K562 (cell line): ENCODE results near the gene NPR2. TPM values are rescaled to one million over a fixed set of nuclear protein-coding genes. Genes with fewer than 3 reads are reported as not detected.

ENCODE experiments used
- U2AF2 ChIP-seq: fragments of 200-400 bp; formaldehyde crosslinking; optimal IDR thresholded peaks from 2 replicates; pipeline ENCODE3; 2017; ENCODE audit warnings: low read depth, mild to moderate bottlenecking, low read length
- ZKSCAN3 ChIP-seq: fragments of 250-450 bp; sonication (Bioruptor Pico); IDR thresholded peaks from 2 replicates; pipeline ENCODE4 v1.4.0; 2020
- ZNF445 ChIP-seq: fragments of 250-450 bp; sonication (Bioruptor Pico); IDR thresholded peaks from 2 replicates; pipeline ENCODE4 v1.4.0; 2020; ENCODE audit warnings: low read depth, mild to moderate bottlenecking, moderate library complexity
- ZNF695 ChIP-seq: fragments of 450-650 bp; formaldehyde crosslinking; IDR thresholded peaks from 2 replicates; pipeline ENCODE4 v1.4.0; 2020; ENCODE audit warnings: mild to moderate bottlenecking, moderate library complexity
- polyA plus RNA-seq, 8 experiments: library from polyadenylated mRNA; depleted of rRNA in 4 of 8; stranded (reverse) in 5 of 8; unstranded in 3 of 8; fragments of >200 nt; fragmentation: Nextera tagmentation in 2 of 8; fragmentation: Illumina TruSeq in 1 of 8; extraction: Ambion mirVana in 2 of 8; extraction: Trizol in 1 of 8; gene quantifications; 2 replicates each; pipeline versions ENCODE4 v1.2.1 to v1.2.3, GENCODE V29; 2011 to 2014; ENCODE audit warnings: inconsistent platforms in 1 of 8, missing spikeins in 1 of 8
- total RNA-seq, 7 experiments: library from RNA; depleted of rRNA in 6 of 7; stranded (reverse); fragments of >200 nt in 6 of 7; fragmentation: Illumina TruSeq in 2 of 7; extraction: Trizol in 2 of 7; gene quantifications; 2 replicates each; pipeline versions ENCODE4 v1.2.1 to v1.2.3, GENCODE V29; 2011 to 2021; ENCODE audit warnings: low replicate concordance in 1 of 7
- TF ChIP-seq, protein P1 (sequence below): sonication (generic); formaldehyde crosslinking; IDR thresholded peaks from 2 replicates; pipeline ENCODE4 v1.8.0; 2022; ENCODE audit warnings: mild to moderate bottlenecking, missing genetic modification reagents, borderline replicate concordance
- TF ChIP-seq, protein P2 (sequence below): fragments of 200-600 bp; sonication (generic); IDR thresholded peaks from one replicate; pipeline ENCODE4 v1.6.1; 2012; ENCODE audit warnings: mild to moderate bottlenecking, low read depth, low read length, inconsistent platforms
- TF ChIP-seq, protein P3 (sequence below): fragments of 250-450 bp; sonication (Bioruptor Pico); IDR thresholded peaks from 2 replicates; pipeline ENCODE4 v1.8.0; 2022; ENCODE audit warnings: moderate library complexity, mild to moderate bottlenecking, inconsistent platforms
- TF ChIP-seq, protein P4 (sequence below): fragments of 200-800 bp; sonication (Bioruptor generic); IDR thresholded peaks from 2 replicates; pipeline ENCODE4 v1.6.1; 2017; ENCODE audit warnings: missing genetic modification characterization, missing compliant biosample characterization

Gene NPR2
- total and polyA plus RNA-seq, 9 of the 15 experiments (the other 6 are each of a cell fraction or from before 2014, with no cell fraction given) = 2.4 to 12.9 (median 6.0) TPM

DNA sequence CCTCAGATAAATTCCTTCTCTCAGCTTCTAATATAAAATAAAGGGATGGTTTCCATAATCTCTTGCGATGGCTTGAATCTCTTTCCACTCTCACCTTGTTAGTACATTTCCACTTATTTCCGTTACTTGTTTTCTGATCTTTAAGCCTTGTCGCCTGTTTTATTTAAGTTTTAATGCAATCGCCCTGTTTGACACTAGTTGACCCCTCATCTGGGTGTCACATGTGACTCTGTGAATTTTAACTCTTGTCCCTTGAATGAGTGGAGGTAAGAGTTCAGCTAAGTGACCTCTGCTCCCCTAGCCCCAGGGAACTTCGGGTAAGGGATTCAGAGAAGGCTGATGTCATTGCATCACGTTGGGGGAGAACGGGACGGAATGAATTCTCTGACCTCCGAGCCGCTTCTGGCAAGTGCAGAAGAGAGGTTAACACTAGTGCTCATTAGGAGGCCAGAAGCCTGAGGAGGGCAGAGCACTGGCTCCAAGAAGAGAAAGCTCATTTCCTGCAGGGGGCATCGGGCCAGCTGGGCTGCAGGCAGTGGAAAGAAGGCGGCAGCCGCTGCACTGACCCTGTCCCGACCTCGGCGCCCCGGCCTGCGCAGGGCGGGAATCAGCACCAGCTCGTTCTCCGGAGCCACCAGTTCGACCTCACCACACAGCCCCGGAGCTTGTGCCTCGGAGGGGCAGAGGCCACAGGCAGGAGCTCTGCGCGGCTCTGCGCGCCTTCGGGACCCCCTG lies 22.9 kb downstream of the NPR2 start (continued):
- TF ChIP-seq, protein P1, sequence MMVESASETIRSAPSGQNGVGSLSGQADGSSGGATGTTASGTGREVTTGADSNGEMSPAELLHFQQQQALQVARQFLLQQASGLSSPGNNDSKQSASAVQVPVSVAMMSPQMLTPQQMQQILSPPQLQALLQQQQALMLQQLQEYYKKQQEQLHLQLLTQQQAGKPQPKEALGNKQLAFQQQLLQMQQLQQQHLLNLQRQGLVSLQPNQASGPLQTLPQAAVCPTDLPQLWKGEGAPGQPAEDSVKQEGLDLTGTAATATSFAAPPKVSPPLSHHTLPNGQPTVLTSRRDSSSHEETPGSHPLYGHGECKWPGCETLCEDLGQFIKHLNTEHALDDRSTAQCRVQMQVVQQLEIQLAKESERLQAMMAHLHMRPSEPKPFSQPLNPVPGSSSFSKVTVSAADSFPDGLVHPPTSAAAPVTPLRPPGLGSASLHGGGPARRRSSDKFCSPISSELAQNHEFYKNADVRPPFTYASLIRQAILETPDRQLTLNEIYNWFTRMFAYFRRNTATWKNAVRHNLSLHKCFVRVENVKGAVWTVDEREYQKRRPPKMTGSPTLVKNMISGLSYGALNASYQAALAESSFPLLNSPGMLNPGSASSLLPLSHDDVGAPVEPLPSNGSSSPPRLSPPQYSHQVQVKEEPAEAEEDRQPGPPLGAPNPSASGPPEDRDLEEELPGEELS (CRISPR knock-in tag) = no peak
- TF ChIP-seq ZNF445 (CRISPR knock-in tag) (no peak), ZKSCAN3 (no peak), U2AF2 (no peak), ZNF695 (no peak)
- TF ChIP-seq, protein P2, sequence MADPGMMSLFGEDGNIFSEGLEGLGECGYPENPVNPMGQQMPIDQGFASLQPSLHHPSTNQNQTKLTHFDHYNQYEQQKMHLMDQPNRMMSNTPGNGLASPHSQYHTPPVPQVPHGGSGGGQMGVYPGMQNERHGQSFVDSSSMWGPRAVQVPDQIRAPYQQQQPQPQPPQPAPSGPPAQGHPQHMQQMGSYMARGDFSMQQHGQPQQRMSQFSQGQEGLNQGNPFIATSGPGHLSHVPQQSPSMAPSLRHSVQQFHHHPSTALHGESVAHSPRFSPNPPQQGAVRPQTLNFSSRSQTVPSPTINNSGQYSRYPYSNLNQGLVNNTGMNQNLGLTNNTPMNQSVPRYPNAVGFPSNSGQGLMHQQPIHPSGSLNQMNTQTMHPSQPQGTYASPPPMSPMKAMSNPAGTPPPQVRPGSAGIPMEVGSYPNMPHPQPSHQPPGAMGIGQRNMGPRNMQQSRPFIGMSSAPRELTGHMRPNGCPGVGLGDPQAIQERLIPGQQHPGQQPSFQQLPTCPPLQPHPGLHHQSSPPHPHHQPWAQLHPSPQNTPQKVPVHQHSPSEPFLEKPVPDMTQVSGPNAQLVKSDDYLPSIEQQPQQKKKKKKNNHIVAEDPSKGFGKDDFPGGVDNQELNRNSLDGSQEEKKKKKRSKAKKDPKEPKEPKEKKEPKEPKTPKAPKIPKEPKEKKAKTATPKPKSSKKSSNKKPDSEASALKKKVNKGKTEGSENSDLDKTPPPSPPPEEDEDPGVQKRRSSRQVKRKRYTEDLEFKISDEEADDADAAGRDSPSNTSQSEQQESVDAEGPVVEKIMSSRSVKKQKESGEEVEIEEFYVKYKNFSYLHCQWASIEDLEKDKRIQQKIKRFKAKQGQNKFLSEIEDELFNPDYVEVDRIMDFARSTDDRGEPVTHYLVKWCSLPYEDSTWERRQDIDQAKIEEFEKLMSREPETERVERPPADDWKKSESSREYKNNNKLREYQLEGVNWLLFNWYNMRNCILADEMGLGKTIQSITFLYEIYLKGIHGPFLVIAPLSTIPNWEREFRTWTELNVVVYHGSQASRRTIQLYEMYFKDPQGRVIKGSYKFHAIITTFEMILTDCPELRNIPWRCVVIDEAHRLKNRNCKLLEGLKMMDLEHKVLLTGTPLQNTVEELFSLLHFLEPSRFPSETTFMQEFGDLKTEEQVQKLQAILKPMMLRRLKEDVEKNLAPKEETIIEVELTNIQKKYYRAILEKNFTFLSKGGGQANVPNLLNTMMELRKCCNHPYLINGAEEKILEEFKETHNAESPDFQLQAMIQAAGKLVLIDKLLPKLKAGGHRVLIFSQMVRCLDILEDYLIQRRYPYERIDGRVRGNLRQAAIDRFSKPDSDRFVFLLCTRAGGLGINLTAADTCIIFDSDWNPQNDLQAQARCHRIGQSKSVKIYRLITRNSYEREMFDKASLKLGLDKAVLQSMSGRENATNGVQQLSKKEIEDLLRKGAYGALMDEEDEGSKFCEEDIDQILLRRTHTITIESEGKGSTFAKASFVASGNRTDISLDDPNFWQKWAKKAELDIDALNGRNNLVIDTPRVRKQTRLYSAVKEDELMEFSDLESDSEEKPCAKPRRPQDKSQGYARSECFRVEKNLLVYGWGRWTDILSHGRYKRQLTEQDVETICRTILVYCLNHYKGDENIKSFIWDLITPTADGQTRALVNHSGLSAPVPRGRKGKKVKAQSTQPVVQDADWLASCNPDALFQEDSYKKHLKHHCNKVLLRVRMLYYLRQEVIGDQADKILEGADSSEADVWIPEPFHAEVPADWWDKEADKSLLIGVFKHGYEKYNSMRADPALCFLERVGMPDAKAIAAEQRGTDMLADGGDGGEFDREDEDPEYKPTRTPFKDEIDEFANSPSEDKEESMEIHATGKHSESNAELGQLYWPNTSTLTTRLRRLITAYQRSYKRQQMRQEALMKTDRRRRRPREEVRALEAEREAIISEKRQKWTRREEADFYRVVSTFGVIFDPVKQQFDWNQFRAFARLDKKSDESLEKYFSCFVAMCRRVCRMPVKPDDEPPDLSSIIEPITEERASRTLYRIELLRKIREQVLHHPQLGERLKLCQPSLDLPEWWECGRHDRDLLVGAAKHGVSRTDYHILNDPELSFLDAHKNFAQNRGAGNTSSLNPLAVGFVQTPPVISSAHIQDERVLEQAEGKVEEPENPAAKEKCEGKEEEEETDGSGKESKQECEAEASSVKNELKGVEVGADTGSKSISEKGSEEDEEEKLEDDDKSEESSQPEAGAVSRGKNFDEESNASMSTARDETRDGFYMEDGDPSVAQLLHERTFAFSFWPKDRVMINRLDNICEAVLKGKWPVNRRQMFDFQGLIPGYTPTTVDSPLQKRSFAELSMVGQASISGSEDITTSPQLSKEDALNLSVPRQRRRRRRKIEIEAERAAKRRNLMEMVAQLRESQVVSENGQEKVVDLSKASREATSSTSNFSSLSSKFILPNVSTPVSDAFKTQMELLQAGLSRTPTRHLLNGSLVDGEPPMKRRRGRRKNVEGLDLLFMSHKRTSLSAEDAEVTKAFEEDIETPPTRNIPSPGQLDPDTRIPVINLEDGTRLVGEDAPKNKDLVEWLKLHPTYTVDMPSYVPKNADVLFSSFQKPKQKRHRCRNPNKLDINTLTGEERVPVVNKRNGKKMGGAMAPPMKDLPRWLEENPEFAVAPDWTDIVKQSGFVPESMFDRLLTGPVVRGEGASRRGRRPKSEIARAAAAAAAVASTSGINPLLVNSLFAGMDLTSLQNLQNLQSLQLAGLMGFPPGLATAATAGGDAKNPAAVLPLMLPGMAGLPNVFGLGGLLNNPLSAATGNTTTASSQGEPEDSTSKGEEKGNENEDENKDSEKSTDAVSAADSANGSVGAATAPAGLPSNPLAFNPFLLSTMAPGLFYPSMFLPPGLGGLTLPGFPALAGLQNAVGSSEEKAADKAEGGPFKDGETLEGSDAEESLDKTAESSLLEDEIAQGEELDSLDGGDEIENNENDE = no peak
- TF ChIP-seq, protein P3, sequence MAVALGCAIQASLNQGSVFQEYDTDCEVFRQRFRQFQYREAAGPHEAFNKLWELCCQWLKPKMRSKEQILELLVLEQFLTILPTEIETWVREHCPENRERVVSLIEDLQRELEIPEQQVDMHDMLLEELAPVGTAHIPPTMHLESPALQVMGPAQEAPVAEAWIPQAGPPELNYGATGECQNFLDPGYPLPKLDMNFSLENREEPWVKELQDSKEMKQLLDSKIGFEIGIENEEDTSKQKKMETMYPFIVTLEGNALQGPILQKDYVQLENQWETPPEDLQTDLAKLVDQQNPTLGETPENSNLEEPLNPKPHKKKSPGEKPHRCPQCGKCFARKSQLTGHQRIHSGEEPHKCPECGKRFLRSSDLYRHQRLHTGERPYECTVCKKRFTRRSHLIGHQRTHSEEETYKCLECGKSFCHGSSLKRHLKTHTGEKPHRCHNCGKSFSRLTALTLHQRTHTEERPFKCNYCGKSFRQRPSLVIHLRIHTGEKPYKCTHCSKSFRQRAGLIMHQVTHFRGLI (CRISPR knock-in tag) = no peak
- TF ChIP-seq, protein P4, sequence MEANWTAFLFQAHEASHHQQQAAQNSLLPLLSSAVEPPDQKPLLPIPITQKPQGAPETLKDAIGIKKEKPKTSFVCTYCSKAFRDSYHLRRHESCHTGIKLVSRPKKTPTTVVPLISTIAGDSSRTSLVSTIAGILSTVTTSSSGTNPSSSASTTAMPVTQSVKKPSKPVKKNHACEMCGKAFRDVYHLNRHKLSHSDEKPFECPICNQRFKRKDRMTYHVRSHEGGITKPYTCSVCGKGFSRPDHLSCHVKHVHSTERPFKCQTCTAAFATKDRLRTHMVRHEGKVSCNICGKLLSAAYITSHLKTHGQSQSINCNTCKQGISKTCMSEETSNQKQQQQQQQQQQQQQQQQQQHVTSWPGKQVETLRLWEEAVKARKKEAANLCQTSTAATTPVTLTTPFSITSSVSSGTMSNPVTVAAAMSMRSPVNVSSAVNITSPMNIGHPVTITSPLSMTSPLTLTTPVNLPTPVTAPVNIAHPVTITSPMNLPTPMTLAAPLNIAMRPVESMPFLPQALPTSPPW (CRISPR knock-in tag) = no peak
